ENCODE results near the gene ANKRD40CL. TPM values are rescaled to one million over a fixed set of nuclear protein-coding genes. Genes with fewer than 3 reads are reported as not detected.

The ANKRD40CL gene
- total RNA-seq, 1 experiment from 2014 or later = not detected

DNA sequence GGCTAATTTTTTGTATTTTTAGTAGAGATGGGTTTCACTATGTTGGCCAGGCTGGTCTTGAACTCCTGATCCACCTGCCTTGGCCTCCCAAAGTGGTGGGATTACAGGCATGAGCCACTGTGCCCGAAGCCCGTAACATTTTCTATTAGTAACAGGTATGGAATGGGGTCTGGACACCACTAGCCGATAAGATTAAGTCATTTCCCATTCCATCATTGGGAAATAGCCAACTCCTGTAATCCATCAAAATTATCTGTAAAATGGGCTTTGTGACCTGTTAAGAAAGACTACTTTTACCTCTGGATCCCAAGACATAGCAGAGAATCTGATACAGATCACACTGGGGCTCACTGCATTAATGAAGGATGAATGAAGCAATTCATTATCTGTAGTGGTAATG lies 51.8 kb downstream of the ANKRD40CL start:
- BruUV-seq (replicated peaks) = no TSS peak
- ChIA-PET CTCF (no interaction called here), POLR2A (no interaction called here)
- H3K36me3 ChIP-seq (ENCODE audit: control insufficient read depth, insufficient read depth, low read length) = peaks cover 9% of the 10 kb centered on the region; the same call in 1 of the 2 replicates
- no peaks in the 10 kb centered on the region for H3K27me3 ChIP-seq (ENCODE audit: control insufficient read depth, insufficient read depth, low read length)
- no peaks in the 10 kb centered on the region for H3K9me3 ChIP-seq (ENCODE audit: control insufficient read depth, insufficient read depth, low read depth, low read length)
- DNase-seq (ENCODE audit: low read depth, low spot score) (no peak), ATAC-seq (no peak)
- in situ Hi-C loops (cut with HindIII; ENCODE audit: low pct_unique_long_range_greater_than_20kb, low sequenced_read_pairs) = no loop called here
- no peak overlapping the region for H3K27ac ChIP-seq (ENCODE audit: low read length)
- TF ChIP-seq TCF7L2 (IDR thresholded peaks at IDR 0.05; ENCODE audit: low read depth, low read length) (no peak), POLR2AphosphoS5 (IDR thresholded peaks at IDR 0.05; ENCODE audit: low read depth, low read length) (no peak), SIN3A (IDR thresholded peaks at IDR 0.05; ENCODE audit: borderline replicate concordance, insufficient read depth, low read depth, low read length) (no peak)
- TF ChIP-seq, protein P1, sequence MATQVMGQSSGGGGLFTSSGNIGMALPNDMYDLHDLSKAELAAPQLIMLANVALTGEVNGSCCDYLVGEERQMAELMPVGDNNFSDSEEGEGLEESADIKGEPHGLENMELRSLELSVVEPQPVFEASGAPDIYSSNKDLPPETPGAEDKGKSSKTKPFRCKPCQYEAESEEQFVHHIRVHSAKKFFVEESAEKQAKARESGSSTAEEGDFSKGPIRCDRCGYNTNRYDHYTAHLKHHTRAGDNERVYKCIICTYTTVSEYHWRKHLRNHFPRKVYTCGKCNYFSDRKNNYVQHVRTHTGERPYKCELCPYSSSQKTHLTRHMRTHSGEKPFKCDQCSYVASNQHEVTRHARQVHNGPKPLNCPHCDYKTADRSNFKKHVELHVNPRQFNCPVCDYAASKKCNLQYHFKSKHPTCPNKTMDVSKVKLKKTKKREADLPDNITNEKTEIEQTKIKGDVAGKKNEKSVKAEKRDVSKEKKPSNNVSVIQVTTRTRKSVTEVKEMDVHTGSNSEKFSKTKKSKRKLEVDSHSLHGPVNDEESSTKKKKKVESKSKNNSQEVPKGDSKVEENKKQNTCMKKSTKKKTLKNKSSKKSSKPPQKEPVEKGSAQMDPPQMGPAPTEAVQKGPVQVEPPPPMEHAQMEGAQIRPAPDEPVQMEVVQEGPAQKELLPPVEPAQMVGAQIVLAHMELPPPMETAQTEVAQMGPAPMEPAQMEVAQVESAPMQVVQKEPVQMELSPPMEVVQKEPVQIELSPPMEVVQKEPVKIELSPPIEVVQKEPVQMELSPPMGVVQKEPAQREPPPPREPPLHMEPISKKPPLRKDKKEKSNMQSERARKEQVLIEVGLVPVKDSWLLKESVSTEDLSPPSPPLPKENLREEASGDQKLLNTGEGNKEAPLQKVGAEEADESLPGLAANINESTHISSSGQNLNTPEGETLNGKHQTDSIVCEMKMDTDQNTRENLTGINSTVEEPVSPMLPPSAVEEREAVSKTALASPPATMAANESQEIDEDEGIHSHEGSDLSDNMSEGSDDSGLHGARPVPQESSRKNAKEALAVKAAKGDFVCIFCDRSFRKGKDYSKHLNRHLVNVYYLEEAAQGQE (IDR thresholded peaks at IDR 0.05; ENCODE audit: insufficient read depth in 1 of 2, low read depth in 2 of 2, low read length in 1 of 2) = no peak
- TF ChIP-seq, protein P2, sequence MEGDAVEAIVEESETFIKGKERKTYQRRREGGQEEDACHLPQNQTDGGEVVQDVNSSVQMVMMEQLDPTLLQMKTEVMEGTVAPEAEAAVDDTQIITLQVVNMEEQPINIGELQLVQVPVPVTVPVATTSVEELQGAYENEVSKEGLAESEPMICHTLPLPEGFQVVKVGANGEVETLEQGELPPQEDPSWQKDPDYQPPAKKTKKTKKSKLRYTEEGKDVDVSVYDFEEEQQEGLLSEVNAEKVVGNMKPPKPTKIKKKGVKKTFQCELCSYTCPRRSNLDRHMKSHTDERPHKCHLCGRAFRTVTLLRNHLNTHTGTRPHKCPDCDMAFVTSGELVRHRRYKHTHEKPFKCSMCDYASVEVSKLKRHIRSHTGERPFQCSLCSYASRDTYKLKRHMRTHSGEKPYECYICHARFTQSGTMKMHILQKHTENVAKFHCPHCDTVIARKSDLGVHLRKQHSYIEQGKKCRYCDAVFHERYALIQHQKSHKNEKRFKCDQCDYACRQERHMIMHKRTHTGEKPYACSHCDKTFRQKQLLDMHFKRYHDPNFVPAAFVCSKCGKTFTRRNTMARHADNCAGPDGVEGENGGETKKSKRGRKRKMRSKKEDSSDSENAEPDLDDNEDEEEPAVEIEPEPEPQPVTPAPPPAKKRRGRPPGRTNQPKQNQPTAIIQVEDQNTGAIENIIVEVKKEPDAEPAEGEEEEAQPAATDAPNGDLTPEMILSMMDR (IDR thresholded peaks at IDR 0.05) = no peak
- intact Hi-C loops (cut with micrococcal nuclease; ENCODE audit: unreplicated experiment) = no loop called here
- H3K4me3 ChIP-seq (ENCODE audit: low read depth in 2 of 2, low read length in 2 of 2) = no peak overlapping the region
- H3K4me1 ChIP-seq (ENCODE audit: control insufficient read depth, insufficient read depth, low read length) = no peaks in the 10 kb centered on the region

DNA sequence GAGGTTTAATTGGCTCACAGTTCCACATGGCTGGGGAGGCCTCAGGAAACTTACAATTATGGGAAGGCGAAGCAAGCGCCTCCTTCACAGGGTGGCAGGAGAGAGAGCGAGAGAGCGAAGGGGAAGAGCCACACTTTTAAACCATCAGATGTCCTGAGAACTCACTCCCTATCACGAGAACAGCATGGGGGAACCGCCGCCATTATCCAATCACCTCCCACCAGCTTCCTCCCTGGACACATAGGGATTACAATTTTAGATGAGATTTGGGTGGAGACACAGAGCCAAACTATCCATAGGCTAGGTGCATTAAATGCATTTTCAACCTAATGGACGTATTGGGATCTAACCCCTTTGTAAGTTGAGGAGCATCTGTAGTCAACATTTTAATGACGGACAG lies 54.7 kb downstream of the ANKRD40CL start:
- intact Hi-C loops (cut with micrococcal nuclease; ENCODE audit: unreplicated experiment) (no loop called here), in situ Hi-C loops (cut with HindIII; ENCODE audit: low pct_unique_long_range_greater_than_20kb, low sequenced_read_pairs) (no loop called here)
- no TSS peak for BruUV-seq (replicated peaks)
- ChIA-PET CTCF (no interaction called here), POLR2A (no interaction called here)
- Histone ChIP-seq H3K9me3 (ENCODE audit: control insufficient read depth, insufficient read depth, low read depth, low read length) (no peaks in the 10 kb centered on the region), H3K27ac (ENCODE audit: low read length) (no peak overlapping the region), H3K4me1 (ENCODE audit: control insufficient read depth, insufficient read depth, low read length) (peaks cover 14% of the 10 kb centered on the region), H3K4me3 (ENCODE audit: low read depth in 2 of 2, low read length in 2 of 2) (no peak overlapping the region), H3K36me3 (ENCODE audit: control insufficient read depth, insufficient read depth, low read length) (peaks cover 3% of the 10 kb centered on the region; the same call in 1 of the 2 replicates), H3K27me3 (ENCODE audit: control insufficient read depth, insufficient read depth, low read length) (no peaks in the 10 kb centered on the region)
- DNase-seq (ENCODE audit: low read depth, low spot score) = no peak
- no peak for ATAC-seq
- TF ChIP-seq, protein P1 (IDR thresholded peaks at IDR 0.05; ENCODE audit: insufficient read depth in 1 of 2, low read depth in 2 of 2, low read length in 1 of 2) = no peak
- TF ChIP-seq, protein P2 (IDR thresholded peaks at IDR 0.05) = no peak
- TF ChIP-seq TCF7L2 (IDR thresholded peaks at IDR 0.05; ENCODE audit: low read depth, low read length) (no peak), POLR2AphosphoS5 (IDR thresholded peaks at IDR 0.05; ENCODE audit: low read depth, low read length) (no peak), SIN3A (IDR thresholded peaks at IDR 0.05; ENCODE audit: borderline replicate concordance, insufficient read depth, low read depth, low read length) (no peak)

Small RNA genes within 50 kb of the gene (microRNA-seq; reads per million reads assigned to microRNA genes)
- not detected for gene MIR8059 (ENCODE audit: unreplicated experiment)

Other genes starting within 250 kb of the ANKRD40CL start
- 0.92 TPM for gene EPN3, start 234.8 kb downstream of the ANKRD40CL start, total RNA-seq (2021; ENCODE audit: unreplicated experiment)
- 82.2 TPM for gene SPATA20, start 220.3 kb downstream of the ANKRD40CL start, total RNA-seq (2021; ENCODE audit: unreplicated experiment)
- 10.0 TPM for gene CACNA1G, start 206.8 kb downstream of the ANKRD40CL start, total RNA-seq (2021; ENCODE audit: unreplicated experiment)
- 128 TPM for gene ABCC3, start 132.6 kb downstream of the ANKRD40CL start, total RNA-seq (2021; ENCODE audit: unreplicated experiment)
- 57.2 TPM for gene ANKRD40, start 59.6 kb downstream of the ANKRD40CL start, total RNA-seq (2021; ENCODE audit: unreplicated experiment)
- gene LUC7L3, start 47.9 kb downstream of the ANKRD40CL start, total RNA-seq (2021; ENCODE audit: unreplicated experiment) = 136 TPM
- 0.05 TPM for gene WFIKKN2, start 68.1 kb upstream of the ANKRD40CL start, total RNA-seq (2021; ENCODE audit: unreplicated experiment)
- 117 TPM for gene TOB1, start 98.8 kb upstream of the ANKRD40CL start, total RNA-seq (2021; ENCODE audit: unreplicated experiment)

Measured in Panc1 (cell line).